ENCODE results near the gene TANC2.

TANC2 gene

GRCh38 chr17:62980842-62981241, 14.8 kb downstream of the TANC2 start:
- ATAC-seq: no peak
- Mint-ChIP-seq H3K27me3 (no peaks in the 10 kb centered on the region), H3K4me1 (peaks cover 6% of the 10 kb centered on the region), H3K9me3 (peaks cover 13 to 22% of the 10 kb centered on the region in 2 donors), H3K27ac (no peak overlapping the region), H3K4me3 (no peak overlapping the region)
- DNase-seq: no peak

DNA sequence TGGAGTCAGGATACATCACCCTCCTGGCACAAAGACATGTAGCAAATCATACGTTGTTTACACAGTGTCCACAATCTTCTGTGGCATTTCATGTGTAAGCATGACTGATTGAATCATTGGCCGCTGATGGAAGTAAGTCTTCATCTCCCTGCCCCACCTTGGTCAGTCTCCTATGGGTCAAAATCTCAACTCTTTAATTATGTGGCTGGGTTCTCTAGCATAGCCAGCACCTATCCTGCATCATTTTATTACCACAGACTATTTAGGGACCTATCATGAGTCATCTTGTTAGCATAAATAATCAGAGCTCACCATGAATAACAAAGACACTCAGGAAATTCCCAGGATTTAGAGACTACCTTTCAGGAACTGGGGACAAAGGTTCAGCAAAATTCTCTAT, 15.9 kb downstream of the TANC2 start:
- no peak overlapping the region for H3K27ac Mint-ChIP-seq
- DNase-seq (no peak), ATAC-seq (no peak)
- no peaks in the 10 kb centered on the region for H3K27me3 Mint-ChIP-seq
- no peak overlapping the region for H3K4me3 Mint-ChIP-seq
- H3K4me1 Mint-ChIP-seq: peaks cover 6% of the 10 kb centered on the region
- peaks cover 13 to 28% of the 10 kb centered on the region in 2 donors for H3K9me3 Mint-ChIP-seq

- H3K4me1 Mint-ChIP-seq: peaks cover 4% of the 10 kb centered on the region
- ATAC-seq: no peak
- no peaks in the 10 kb centered on the region for H3K27me3 Mint-ChIP-seq
Measured at GRCh38 chr17:62984801-62985200, 18.8 kb downstream of the TANC2 start.

GRCh38 chr17:62986549-62986948, 20.5 kb downstream of the TANC2 start:
- H3K27ac Mint-ChIP-seq: no peak overlapping the region
- ATAC-seq (no peak), DNase-seq (no peak)
- no peak overlapping the region for H3K4me3 Mint-ChIP-seq
- H3K4me1 Mint-ChIP-seq: no peaks in the 10 kb centered on the region
- no peaks in the 10 kb centered on the region for H3K27me3 Mint-ChIP-seq
- peaks cover 13 to 28% of the 10 kb centered on the region in 2 donors for H3K9me3 Mint-ChIP-seq

More at GRCh38 chr17:62984801-62985200, 18.8 kb downstream of the TANC2 start:
- H3K27ac Mint-ChIP-seq: no peak overlapping the region
- DNase-seq: no peak
- H3K4me3 Mint-ChIP-seq: no peak overlapping the region
- peaks cover 13 to 28% of the 10 kb centered on the region in 2 donors for H3K9me3 Mint-ChIP-seq

- peaks cover 13 to 28% of the 10 kb centered on the region in 2 donors for H3K9me3 Mint-ChIP-seq
- no peak overlapping the region for H3K4me3 Mint-ChIP-seq
- ATAC-seq (no peak), DNase-seq (no peak)
- H3K4me1 Mint-ChIP-seq: no peaks in the 10 kb centered on the region
- H3K27me3 Mint-ChIP-seq: no peaks in the 10 kb centered on the region
- no peak overlapping the region for H3K27ac Mint-ChIP-seq
Measured at GRCh38 chr17:62987136-62987535, 21.1 kb downstream of the TANC2 start.

DNA sequence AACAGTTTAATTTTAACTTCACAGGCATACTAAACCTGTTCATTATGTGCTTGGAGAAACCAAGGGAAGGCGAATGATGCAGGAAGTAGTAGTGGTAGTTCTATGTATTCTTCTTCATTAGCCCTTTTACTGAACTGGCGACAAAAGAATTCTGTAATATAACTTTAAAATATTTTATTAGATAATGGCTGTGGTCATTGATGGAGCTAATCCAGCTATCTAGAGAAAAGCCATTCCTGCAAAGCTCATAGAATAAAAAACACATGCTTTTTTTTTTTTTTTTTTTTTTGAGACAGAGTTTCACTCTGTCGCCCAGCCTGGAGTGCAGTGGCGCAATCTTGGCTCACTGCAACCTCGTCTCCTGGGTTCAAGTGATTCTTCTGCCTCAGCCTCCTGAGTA, 23.5 kb downstream of the TANC2 start:
- no peaks in the 10 kb centered on the region for H3K27me3 Mint-ChIP-seq
- no peak for ATAC-seq
- H3K27ac Mint-ChIP-seq: no peak overlapping the region
- no peak overlapping the region for H3K4me3 Mint-ChIP-seq
- H3K9me3 Mint-ChIP-seq: peaks cover 10 to 16% of the 10 kb centered on the region in 2 donors
- no peak for DNase-seq
- no peaks in the 10 kb centered on the region for H3K4me1 Mint-ChIP-seq

DNA sequence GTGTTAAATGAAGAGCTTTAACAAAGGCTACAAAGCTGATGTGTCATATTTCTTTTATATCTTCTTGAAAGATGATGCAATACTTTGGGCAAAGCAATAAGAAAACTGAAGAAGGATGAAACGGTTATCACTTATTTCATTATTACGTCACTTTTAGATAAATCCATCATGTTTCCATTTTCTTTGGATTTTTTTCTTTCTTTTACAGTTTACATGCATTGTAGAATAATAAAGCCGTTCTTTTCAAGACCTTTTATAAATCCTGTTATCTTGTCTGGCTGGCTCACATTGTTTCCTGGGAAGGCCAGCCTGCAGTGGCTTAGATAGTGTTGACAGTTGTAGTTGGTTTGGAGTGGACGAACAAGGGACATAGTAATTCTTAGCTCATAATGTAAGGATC, 28.9 kb downstream of the TANC2 start:
- H3K27ac Mint-ChIP-seq: no peak overlapping the region
- H3K4me1 Mint-ChIP-seq: peaks cover 7% of the 10 kb centered on the region
- DNase-seq: no peak
- no peak for ATAC-seq
- H3K9me3 Mint-ChIP-seq: no peaks in the 10 kb centered on the region
- no peaks in the 10 kb centered on the region for H3K27me3 Mint-ChIP-seq
- no peak overlapping the region for H3K4me3 Mint-ChIP-seq

DNA sequence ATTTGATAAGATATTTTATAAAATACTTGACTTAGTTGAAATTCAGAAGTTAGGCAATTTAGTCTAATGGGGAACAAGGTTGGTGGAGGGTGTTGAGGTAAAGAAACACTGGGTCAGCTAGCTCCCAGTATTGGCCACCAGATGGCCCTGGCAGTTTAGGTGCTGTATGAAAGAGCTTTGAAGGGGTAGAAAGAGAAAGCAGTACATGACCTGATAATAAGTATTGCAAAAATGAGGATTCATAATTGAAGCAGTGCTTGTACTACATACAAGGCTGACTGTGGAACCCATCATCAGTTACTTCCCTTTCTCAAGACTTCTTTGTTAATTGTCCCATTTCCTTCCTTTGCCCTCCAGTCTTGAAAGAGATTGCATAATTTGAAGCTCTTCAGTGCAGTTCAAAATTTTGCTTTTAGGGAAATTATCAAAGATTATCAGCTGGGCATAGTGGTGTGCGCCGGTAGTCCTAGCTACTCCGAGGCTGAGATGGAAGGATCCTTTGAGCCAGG, 29.4 kb downstream of the TANC2 start:
- DNase-seq: peak; percentile 17 to 41
- peak; percentile 87 for ATAC-seq
- H3K27ac Mint-ChIP-seq: no peak overlapping the region
- H3K27me3 Mint-ChIP-seq: no peaks in the 10 kb centered on the region
- H3K9me3 Mint-ChIP-seq: no peaks in the 10 kb centered on the region
- H3K4me3 Mint-ChIP-seq: no peak overlapping the region
- peaks cover 7% of the 10 kb centered on the region for H3K4me1 Mint-ChIP-seq

DNA sequence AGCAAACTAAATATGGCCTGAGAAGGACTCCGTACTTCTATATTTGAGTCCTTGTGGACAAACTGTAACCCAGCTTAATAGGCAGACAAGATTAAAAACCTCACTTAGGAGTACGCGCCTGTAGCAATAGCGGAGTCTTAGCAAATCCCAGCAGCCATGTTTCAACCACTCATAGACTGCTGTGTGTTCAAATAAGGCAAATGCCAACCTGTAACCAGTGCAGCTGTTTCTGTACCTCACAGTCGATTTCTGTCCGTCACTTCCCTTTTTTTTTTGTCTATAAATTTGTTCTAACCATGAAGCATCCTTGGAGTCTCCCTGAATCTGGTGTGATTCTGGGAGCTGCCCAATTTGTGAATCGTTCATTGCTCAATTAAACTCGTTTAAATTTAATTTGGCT, 30.2 kb downstream of the TANC2 start:
- H3K4me3 Mint-ChIP-seq: no peak overlapping the region
- ATAC-seq: no peak
- no peak overlapping the region for H3K27ac Mint-ChIP-seq
- peaks cover 7% of the 10 kb centered on the region for H3K4me1 Mint-ChIP-seq
- no peaks in the 10 kb centered on the region for H3K27me3 Mint-ChIP-seq
- H3K9me3 Mint-ChIP-seq: no peaks in the 10 kb centered on the region
- no peak for DNase-seq

- no peaks in the 10 kb centered on the region for H3K9me3 Mint-ChIP-seq
- no peaks in the 10 kb centered on the region for H3K27me3 Mint-ChIP-seq
- peaks cover 7% of the 10 kb centered on the region for H3K4me1 Mint-ChIP-seq
- H3K27ac Mint-ChIP-seq: no peak overlapping the region
- ATAC-seq (no peak), DNase-seq (no peak)
- no peak overlapping the region for H3K4me3 Mint-ChIP-seq
Measured at GRCh38 chr17:62998166-62998565, 32.1 kb downstream of the TANC2 start.

DNA sequence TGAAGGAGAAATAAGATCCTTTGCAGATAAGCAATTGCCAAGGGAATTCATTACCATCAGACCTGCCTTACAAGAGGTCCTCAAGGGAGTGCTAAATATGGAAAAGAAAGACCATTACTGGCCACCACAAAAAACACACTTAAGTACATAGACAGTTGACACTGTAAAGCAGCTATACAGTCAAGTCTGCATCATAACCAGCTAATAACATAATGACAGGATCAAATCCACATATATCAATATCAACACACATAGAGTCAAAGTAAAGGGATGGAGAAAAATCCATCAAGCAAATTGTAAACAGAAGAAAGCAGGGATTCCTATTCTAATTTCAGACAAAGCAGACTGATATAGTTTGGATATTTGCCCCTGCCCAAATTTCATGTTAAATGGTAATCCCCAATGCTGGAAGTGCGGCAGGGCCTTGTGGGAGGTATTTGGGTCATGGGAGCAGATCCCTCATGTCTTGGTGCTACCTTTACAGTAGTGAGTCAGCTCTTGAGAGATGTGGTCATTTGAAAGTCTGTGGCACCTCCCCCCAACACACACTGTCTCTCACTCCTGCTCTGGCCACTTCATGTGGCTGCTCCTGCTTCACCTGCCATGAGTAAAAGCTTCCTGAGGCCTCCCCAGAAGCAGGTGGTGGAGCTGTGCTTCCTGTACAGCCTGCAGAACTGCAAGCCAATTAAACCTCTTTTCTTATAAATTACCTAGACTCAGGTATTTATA, 32.8 kb downstream of the TANC2 start:
- ATAC-seq: no peak

GRCh38 chr17:62999736-63000135, 33.7 kb downstream of the TANC2 start:
- no peak overlapping the region for H3K4me3 Mint-ChIP-seq
- H3K4me1 Mint-ChIP-seq: peaks cover 10% of the 10 kb centered on the region
- H3K27ac Mint-ChIP-seq: no peak overlapping the region
- H3K27me3 Mint-ChIP-seq: no peaks in the 10 kb centered on the region
- ATAC-seq (no peak), DNase-seq (no peak)
- H3K9me3 Mint-ChIP-seq: no peaks in the 10 kb centered on the region

More for the DNA sequence above, 32.8 kb downstream of the TANC2 start:
- Mint-ChIP-seq H3K9me3 (no peaks in the 10 kb centered on the region), H3K27me3 (no peaks in the 10 kb centered on the region), H3K27ac (no peak overlapping the region), H3K4me1 (peaks cover 7% of the 10 kb centered on the region), H3K4me3 (no peak overlapping the region)
- DNase-seq: no peak

DNA sequence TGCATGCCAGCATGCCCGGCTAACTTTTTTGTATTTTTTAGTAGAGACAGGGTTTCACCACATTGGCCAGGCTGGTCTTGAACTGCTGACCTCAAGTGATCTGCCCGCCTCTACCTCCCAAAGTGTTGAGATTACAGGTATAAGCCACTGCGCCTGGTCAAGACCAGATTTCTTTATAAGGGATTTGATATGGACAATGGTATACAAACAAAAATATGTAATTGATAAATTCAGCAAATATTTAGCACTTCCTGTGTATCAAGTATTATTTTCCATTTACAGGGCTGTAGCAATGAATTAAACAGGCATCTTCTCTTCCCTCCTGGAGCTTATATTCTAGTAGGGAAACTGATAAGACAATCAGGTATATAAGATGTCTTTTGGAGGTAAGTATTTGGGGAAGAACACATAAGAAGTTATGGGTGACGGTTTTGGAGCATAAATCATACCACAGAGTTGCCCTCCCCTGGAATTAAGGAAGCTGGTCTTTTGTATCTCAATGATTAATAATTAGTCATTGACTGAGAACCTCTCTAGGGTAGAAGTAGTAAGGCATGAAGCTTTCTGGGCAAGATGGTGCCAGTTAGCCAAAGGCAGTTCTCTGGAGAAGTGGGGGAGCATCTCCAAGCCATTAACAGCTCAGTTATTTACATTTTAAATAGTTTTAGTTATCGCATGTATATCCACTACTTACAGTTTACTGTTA, 35.8 kb downstream of the TANC2 start:
- ATAC-seq: no peak
- no peak for DNase-seq
- Mint-ChIP-seq H3K27ac (no peak overlapping the region), H3K27me3 (no peaks in the 10 kb centered on the region), H3K9me3 (no peaks in the 10 kb centered on the region), H3K4me1 (peaks cover 10% of the 10 kb centered on the region), H3K4me3 (no peak overlapping the region)

GRCh38 chr17:63002625-63003024, 36.6 kb downstream of the TANC2 start:
- Mint-ChIP-seq H3K27ac (no peak overlapping the region), H3K4me1 (peaks cover 15% of the 10 kb centered on the region), H3K9me3 (no peaks in the 10 kb centered on the region), H3K27me3 (no peaks in the 10 kb centered on the region), H3K4me3 (no peak overlapping the region)
- ATAC-seq (no peak), DNase-seq (no peak)

- H3K4me3 Mint-ChIP-seq: no peak overlapping the region
- DNase-seq (no peak), ATAC-seq (no peak)
- H3K27ac Mint-ChIP-seq: no peak overlapping the region
- H3K27me3 Mint-ChIP-seq: no peaks in the 10 kb centered on the region
- H3K4me1 Mint-ChIP-seq: no peaks in the 10 kb centered on the region
- peaks cover 0 to 8% of the 10 kb centered on the region in 2 donors for H3K9me3 Mint-ChIP-seq
Measured at GRCh38 chr17:63015824-63016223, 49.8 kb downstream of the TANC2 start.
